ENCODE measurements around the gene RRP8.

DNA sequence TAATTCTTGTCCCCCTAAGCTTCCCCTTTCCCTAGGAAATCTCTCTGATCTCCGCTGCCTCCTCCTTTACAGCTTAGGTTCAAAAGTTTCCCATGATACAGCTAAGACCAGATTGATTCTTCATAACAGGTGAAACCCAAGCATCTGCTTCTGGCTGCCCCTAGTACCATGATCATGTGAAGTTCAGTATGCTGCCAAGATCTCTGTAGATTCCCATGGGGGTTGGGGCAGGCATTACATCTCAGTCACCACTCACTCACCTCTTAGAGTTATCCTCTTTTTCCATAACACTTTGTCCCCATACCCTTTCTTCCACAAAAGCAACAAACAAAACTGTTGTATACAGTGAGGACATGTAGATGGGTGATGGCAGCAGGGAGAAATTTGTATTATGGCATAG lies 44.0 kb downstream of the RRP8 start:
- TF ChIP-seq, protein P1, sequence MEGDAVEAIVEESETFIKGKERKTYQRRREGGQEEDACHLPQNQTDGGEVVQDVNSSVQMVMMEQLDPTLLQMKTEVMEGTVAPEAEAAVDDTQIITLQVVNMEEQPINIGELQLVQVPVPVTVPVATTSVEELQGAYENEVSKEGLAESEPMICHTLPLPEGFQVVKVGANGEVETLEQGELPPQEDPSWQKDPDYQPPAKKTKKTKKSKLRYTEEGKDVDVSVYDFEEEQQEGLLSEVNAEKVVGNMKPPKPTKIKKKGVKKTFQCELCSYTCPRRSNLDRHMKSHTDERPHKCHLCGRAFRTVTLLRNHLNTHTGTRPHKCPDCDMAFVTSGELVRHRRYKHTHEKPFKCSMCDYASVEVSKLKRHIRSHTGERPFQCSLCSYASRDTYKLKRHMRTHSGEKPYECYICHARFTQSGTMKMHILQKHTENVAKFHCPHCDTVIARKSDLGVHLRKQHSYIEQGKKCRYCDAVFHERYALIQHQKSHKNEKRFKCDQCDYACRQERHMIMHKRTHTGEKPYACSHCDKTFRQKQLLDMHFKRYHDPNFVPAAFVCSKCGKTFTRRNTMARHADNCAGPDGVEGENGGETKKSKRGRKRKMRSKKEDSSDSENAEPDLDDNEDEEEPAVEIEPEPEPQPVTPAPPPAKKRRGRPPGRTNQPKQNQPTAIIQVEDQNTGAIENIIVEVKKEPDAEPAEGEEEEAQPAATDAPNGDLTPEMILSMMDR (IDR thresholded peaks at IDR 0.05; ENCODE audit: insufficient read depth, low read length, poor library complexity, severe bottlenecking), result no peak
- TF ChIP-seq EZH2phosphoT487 (conservative IDR thresholded peaks at IDR 0.05; ENCODE audit: low read length), result no peak

All from SU-DHL-6 (cell line).